B cell (primary cell): ENCODE measurements around the gene EFR3B. TPM values are rescaled to one million over a fixed set of nuclear protein-coding genes. Genes with fewer than 3 reads are reported as not detected.

ENCODE experiments used
- ATAC-seq: fragments of 200-7000 bp; cut with Tn5 transposase; one replicate; pipeline ENCODE4 v1.10.0; 2021; ENCODE audit warnings: low read depth, mild to moderate bottlenecking, moderate number of reproducible peaks, moderate library complexity
- CTCF ChIA-PET: fragments of 350-600 bp; sonication (Branson Sonifier 250); formaldehyde crosslinking; loops from one replicate; lab custom pipeline; 2021; ENCODE audit warnings: antibody characterized with exemption, inconsistent platforms; lab: Charles Lee
- POLR2A ChIA-PET: fragments of 350-600 bp; sonication (Branson Sonifier 250); formaldehyde crosslinking; loops from one replicate; lab custom pipeline; 2021; ENCODE audit warnings: antibody characterized with exemption; lab: Charles Lee
- DNase-seq: peaks from one replicate; pipeline ENCODE4 v3.0.0; 2013
- H2AFZ ChIP-seq: 2 replicates; pipeline ENCODE4 v1.6.1; 2012; ENCODE audit warnings: mild to moderate bottlenecking, low read depth, low read length; ENCODE audit not compliant: insufficient read depth, poor library complexity, severe bottlenecking
- H3K27ac ChIP-seq, 2 donors: 1 replicate in 1 of 2; 2 replicates in 1 of 2; pipeline ENCODE4 v1.5.1; 2012 to 2013; ENCODE audit warnings: low read length in 2 of 2, mild to moderate bottlenecking in 2 of 2, moderate library complexity in 1 of 2
- H3K27me3 ChIP-seq, 4 experiments: fragments of 200-600 bp in 1 of 4; sonication (generic) in 1 of 4; replicated peaks in 1 of 4; 1 replicate in 2 of 4; 2 replicates in 2 of 4; pipeline versions ENCODE4 v1.6.1 to v1.7.0; 2013 to 2016; ENCODE audit warnings: low read length in 3 of 4, mild to moderate bottlenecking in 2 of 4, mixed read lengths in 1 of 4, moderate library complexity in 1 of 4; ENCODE audit not compliant: insufficient read depth in 4 of 4, control insufficient read depth in 3 of 4; ENCODE audit errors: control extremely low read depth in 1 of 4
- H3K36me3 ChIP-seq, 2 experiments: replicated peaks in 1 of 2; 1 replicate in 1 of 2; 2 replicates in 1 of 2; pipeline versions ENCODE4 v1.6.1 to v1.7.1; 2013; ENCODE audit warnings: low read length in 1 of 2; ENCODE audit not compliant: insufficient read depth in 2 of 2, control insufficient read depth in 1 of 2; ENCODE audit errors: control extremely low read depth in 1 of 2, extremely low read depth in 1 of 2
- H3K4me1 ChIP-seq, 2 donors: fragments of 200-600 bp in 1 of 2; sonication (generic) in 1 of 2; 1 replicate in 1 of 2; 2 replicates in 1 of 2; pipeline versions ENCODE4 v1.5.1 to v1.6.1; 2013 to 2017; ENCODE audit warnings: low read length in 2 of 2; ENCODE audit not compliant: control insufficient read depth in 2 of 2, insufficient read depth in 2 of 2
- H3K4me2 ChIP-seq: replicated peaks from 2 replicates; pipeline ENCODE3; 2012; ENCODE audit warnings: mild to moderate bottlenecking, low read depth, low read length; ENCODE audit not compliant: poor library complexity, severe bottlenecking
- H3K4me3 ChIP-seq, 5 experiments: fragments of 200-600 bp in 1 of 5; sonication (generic) in 1 of 5; 1 replicate in 3 of 5; 2 replicates in 2 of 5; pipeline versions ENCODE4 v1.5.1 to v1.7.0; 2011 to 2016; ENCODE audit warnings: low read length in 4 of 5, mild to moderate bottlenecking in 4 of 5, low read depth in 2 of 5, control low read depth in 1 of 5, moderate library complexity in 1 of 5; ENCODE audit not compliant: insufficient read depth in 1 of 5; ENCODE audit errors: control extremely low read depth in 1 of 5, extremely low read depth in 1 of 5
- H3K79me2 ChIP-seq: fragments of 200-600 bp; sonication (generic); one replicate; pipeline ENCODE4 v1.6.0; 2016; ENCODE audit warnings: low read length; ENCODE audit not compliant: control insufficient read depth, insufficient read depth
- H3K9ac ChIP-seq: fragments of 200-600 bp; sonication (generic); 2 replicates; pipeline ENCODE4 v1.6.1; 2017; ENCODE audit warnings: mild to moderate bottlenecking, low read length, moderate library complexity
- H3K9me3 ChIP-seq, 3 donors: one replicate each; pipeline versions ENCODE4 v1.6.1 to v1.7.1; 2013; ENCODE audit warnings: low read length in 2 of 3; ENCODE audit not compliant: control insufficient read depth in 2 of 3, insufficient read depth in 1 of 3; ENCODE audit errors: control extremely low read depth in 1 of 3
- H4K20me1 ChIP-seq: 2 replicates; pipeline ENCODE4 v1.6.0; 2012; ENCODE audit warnings: mild to moderate bottlenecking, low read length; ENCODE audit not compliant: insufficient read depth, control insufficient read depth, poor library complexity, severe bottlenecking
- H3K27ac Mint-ChIP-seq: one replicate; pipeline ENCODE4 v1.8.0; 2021; ENCODE audit warnings: mixed read lengths
- H3K27me3 Mint-ChIP-seq: one replicate; pipeline ENCODE4 v1.8.0; 2021; ENCODE audit warnings: mixed read lengths
- H3K4me1 Mint-ChIP-seq: one replicate; pipeline ENCODE4 v1.8.0; 2021; ENCODE audit warnings: mixed read lengths
- H3K4me3 Mint-ChIP-seq: one replicate; pipeline ENCODE4 v1.8.0; 2021; ENCODE audit warnings: mixed read lengths
- H3K9me3 Mint-ChIP-seq: one replicate; pipeline ENCODE4 v1.8.0; 2022; ENCODE audit warnings: mixed read lengths; ENCODE audit not compliant: insufficient read depth
- EZH2 ChIP-seq: IDR thresholded peaks from 2 replicates; pipeline ENCODE4 v1.6.1; 2012; ENCODE audit warnings: borderline replicate concordance, low read depth, mild to moderate bottlenecking, moderate library complexity, low read length; ENCODE audit not compliant: insufficient read depth, poor library complexity, severe bottlenecking
- WGBS: methylation state at CpG from one replicate; pipeline ENCODE4 v1.1.5; 2013; ENCODE audit warnings: missing lambda C conversion rate; ENCODE audit not compliant: insufficient coverage; 5-methylcytosine and 5-hydroxymethylcytosine counted together
- intact Hi-C: fragments of 100-400 bp; cut with micrococcal nuclease; formaldehyde crosslinking; loops from one replicate; pipeline ENCODE4 v1.10.0; 2022
- polyA plus RNA-seq: library from polyadenylated mRNA; depleted of rRNA; stranded (reverse); fragments of >200 nt; gene quantifications from 2 replicates; pipeline ENCODE4 v1.2.3, GENCODE V29; 2012
- total RNA-seq, 2 donors: library from RNA; stranded (reverse); fragments of 120-200 nt in 1 of 2; gene quantifications; 1 replicate in 1 of 2; 2 replicates in 1 of 2; pipeline versions ENCODE4 v1.2.3 to v1.2.4, GENCODE V29; 2013 to 2022
- TF ChIP-seq, protein P1 (sequence below): fragments of 200-600 bp; IDR thresholded peaks from one replicate; pipeline ENCODE4 v1.8.0; 2022; ENCODE audit warnings: antibody characterized with exemption, mild to moderate bottlenecking

Gene EFR3B
- total and polyA plus RNA-seq, 2 donors (not counting 1 experiment from before 2014, with no cell fraction given) = 0.15 TPM; not detected in 1

DNA sequence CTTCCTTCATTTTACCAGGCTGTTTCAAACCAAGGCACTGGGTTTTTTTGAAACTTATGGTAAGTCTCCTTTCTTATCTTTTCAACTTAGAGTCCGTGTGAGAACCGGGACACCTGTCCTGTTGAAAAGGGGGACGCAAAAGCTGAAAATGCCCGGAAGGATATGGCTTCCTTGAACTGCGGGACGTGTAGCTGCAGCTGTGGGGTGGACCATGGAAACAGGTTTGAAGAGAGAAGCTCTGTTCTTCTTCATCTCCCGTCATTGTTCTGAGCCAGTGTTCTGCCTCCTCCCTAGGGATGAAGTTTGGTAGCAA, 40.6 kb upstream of the EFR3B start:
- H3K4me2 ChIP-seq = no peak overlapping the region
- intact Hi-C loops = no loop called here
- no peaks in the 10 kb centered on the region for H3K4me1 ChIP-seq
- no peaks in the 10 kb centered on the region for H3K4me1 Mint-ChIP-seq
- H2AFZ ChIP-seq = no peak overlapping the region
- H3K9ac ChIP-seq = no peak overlapping the region
- H3K4me3 Mint-ChIP-seq = no peak overlapping the region
- 87% methylated on average over 7 of the region's 7 CpGs for WGBS
- no peaks in the 10 kb centered on the region for H3K36me3 ChIP-seq
- TF ChIP-seq, protein P1, sequence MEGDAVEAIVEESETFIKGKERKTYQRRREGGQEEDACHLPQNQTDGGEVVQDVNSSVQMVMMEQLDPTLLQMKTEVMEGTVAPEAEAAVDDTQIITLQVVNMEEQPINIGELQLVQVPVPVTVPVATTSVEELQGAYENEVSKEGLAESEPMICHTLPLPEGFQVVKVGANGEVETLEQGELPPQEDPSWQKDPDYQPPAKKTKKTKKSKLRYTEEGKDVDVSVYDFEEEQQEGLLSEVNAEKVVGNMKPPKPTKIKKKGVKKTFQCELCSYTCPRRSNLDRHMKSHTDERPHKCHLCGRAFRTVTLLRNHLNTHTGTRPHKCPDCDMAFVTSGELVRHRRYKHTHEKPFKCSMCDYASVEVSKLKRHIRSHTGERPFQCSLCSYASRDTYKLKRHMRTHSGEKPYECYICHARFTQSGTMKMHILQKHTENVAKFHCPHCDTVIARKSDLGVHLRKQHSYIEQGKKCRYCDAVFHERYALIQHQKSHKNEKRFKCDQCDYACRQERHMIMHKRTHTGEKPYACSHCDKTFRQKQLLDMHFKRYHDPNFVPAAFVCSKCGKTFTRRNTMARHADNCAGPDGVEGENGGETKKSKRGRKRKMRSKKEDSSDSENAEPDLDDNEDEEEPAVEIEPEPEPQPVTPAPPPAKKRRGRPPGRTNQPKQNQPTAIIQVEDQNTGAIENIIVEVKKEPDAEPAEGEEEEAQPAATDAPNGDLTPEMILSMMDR = no peak
- TF ChIP-seq EZH2 = no peak
- no peak overlapping the region for H3K27ac Mint-ChIP-seq
- H3K4me3 ChIP-seq = no peak overlapping the region
- no peaks in the 10 kb centered on the region for H4K20me1 ChIP-seq
- no peaks in the 10 kb centered on the region for H3K79me2 ChIP-seq
- peaks cover 0 to 2% (median 0%) of the 10 kb centered on the region in 4 experiments for H3K27me3 ChIP-seq
- ATAC-seq (no peak), DNase-seq (no peak)
- H3K27me3 Mint-ChIP-seq = peaks cover 24% of the 10 kb centered on the region
- CTCF ChIA-PET = no interaction called here
- no peaks in the 10 kb centered on the region for H3K9me3 Mint-ChIP-seq
- no peaks in the 10 kb centered on the region for H3K9me3 ChIP-seq
- H3K27ac ChIP-seq = no peak overlapping the region
- POLR2A ChIA-PET = no interaction called here

DNA sequence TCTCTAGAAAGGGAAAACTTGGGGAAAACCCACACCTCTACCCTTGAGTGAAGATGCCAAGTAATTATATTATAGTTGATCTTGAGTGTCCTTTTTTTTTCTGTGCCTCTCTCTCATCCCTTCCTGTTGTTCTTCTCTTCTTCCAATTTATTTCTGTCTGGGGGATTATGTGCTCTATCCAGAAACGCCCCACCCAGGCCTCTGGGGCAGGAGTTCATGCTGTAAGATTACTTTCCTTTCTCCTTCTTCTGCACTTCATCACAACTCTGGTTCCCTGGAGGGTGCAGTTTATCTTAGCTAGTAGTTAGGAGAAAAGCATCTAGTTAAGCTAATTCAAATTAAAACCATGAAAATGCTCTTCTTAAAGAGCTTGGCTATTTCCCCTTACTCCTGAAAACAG, 39.8 kb upstream of the EFR3B start:
- Histone ChIP-seq H3K4me1 (no peaks in the 10 kb centered on the region), H3K79me2 (no peaks in the 10 kb centered on the region), H3K4me3 (no peak overlapping the region), H3K36me3 (no peaks in the 10 kb centered on the region), H3K27me3 (peaks cover 0 to 2% (median 0%) of the 10 kb centered on the region in 4 experiments), H2AFZ (no peak overlapping the region), H4K20me1 (no peaks in the 10 kb centered on the region), H3K27ac (no peak overlapping the region), H3K9me3 (no peaks in the 10 kb centered on the region), H3K4me2 (no peak overlapping the region), H3K9ac (no peak overlapping the region)
- Mint-ChIP-seq H3K9me3 (no peaks in the 10 kb centered on the region), H3K4me1 (no peaks in the 10 kb centered on the region), H3K27ac (no peak overlapping the region), H3K4me3 (no peak overlapping the region), H3K27me3 (peaks cover 24% of the 10 kb centered on the region)
- no peak for ATAC-seq
- TF ChIP-seq, protein P1 = no peak
- TF ChIP-seq EZH2 = no peak
- CTCF ChIA-PET = no interaction called here
- POLR2A ChIA-PET = no interaction called here
- intact Hi-C loops = no loop called here
- DNase-seq = no peak
- WGBS = no CpG with 5 or more reads among the region's 1 CpG
